HCT116 (cell line): ENCODE measurements around the gene GRID2. TPM values are rescaled to one million over a fixed set of nuclear protein-coding genes. Genes with fewer than 3 reads are reported as not detected.

ENCODE experiments used
- ATAC-seq: fragments of 200-7000 bp; cut with Tn5 transposase; 2 replicates; pipeline ENCODE4 v1.9.1; 2020; ENCODE audit warnings: mild to moderate bottlenecking, moderate library complexity
- BruUV-seq: library from RNA; stranded (reverse); fragments of 400-500 nt; replicated peaks from 2 replicates; lab custom pipeline; 2021; lab: Mats Ljungman, UMichigan
- CTCF ChIA-PET: fragments of 300-600 bp; sonication (Branson Sonifier 250); formaldehyde crosslinking; loops from one replicate; lab custom pipeline; 2021; ENCODE audit warnings: antibody characterized with exemption; lab: Charles Lee
- POLR2A ChIA-PET: fragments of 300-600, 350-600 bp; sonication (Branson Sonifier 250); formaldehyde crosslinking; loops from one replicate; lab custom pipeline; 2021; ENCODE audit warnings: antibody characterized with exemption; lab: Charles Lee
- RAD21 ChIA-PET, 2 experiments: fragments of 300-600 bp; sonication (Branson Sonifier 250); formaldehyde crosslinking; loops; one replicate each; lab custom pipeline; 2023; ENCODE audit warnings: low total read pairs in 2 of 2; ENCODE audit not compliant: uncharacterized antibody in 2 of 2, unreplicated experiment in 2 of 2, low non-redundant PET in 1 of 2; lab: Charles Lee
- DNase-seq: peaks from one replicate; pipeline ENCODE4 v3.0.0-alpha.2; 2010; ENCODE audit warnings: low read depth, low spot score
- H2AFZ ChIP-seq: fragments of 200-600 bp; shearing (Covaris generic), sonication (generic); 2 replicates; pipeline ENCODE4 v1.6.1; 2017; ENCODE audit warnings: low read depth, mixed run types, mixed read lengths, antibody characterized with exemption, low read length; ENCODE audit not compliant: poor library complexity, severe bottlenecking
- H3K27ac ChIP-seq: 2 replicates; pipeline ENCODE4 v1.5.1; 2012; ENCODE audit warnings: low read depth, low read length
- H3K27me3 ChIP-seq: fragments of 200-600 bp; sonication (generic); 2 replicates; pipeline ENCODE4 v1.6.1; 2016; ENCODE audit warnings: mixed run types, low read length, mixed read lengths; ENCODE audit not compliant: insufficient read depth
- H3K36me3 ChIP-seq, 2 experiments: fragments of 200-500 bp in 1 of 2; fragments of 200-600 bp in 1 of 2; sonication (Bioruptor generic) in 1 of 2; sonication (generic) in 1 of 2; 2 replicates each; pipeline versions ENCODE4 v1.5.1 to v1.6.1; 2014 to 2016; ENCODE audit warnings: low read length in 2 of 2, inconsistent platforms in 1 of 2, mixed read lengths in 1 of 2, mixed run types in 1 of 2; ENCODE audit not compliant: insufficient read depth in 2 of 2, control insufficient read depth in 1 of 2
- H3K4me1 ChIP-seq, 2 experiments: fragments of 200-600 bp in 1 of 2; sonication (generic) in 1 of 2; 2 replicates each; pipeline versions ENCODE4 v1.5.1 to v1.6.1; 2012 to 2017; ENCODE audit warnings: low read length in 2 of 2, inconsistent platforms in 1 of 2, mild to moderate bottlenecking in 1 of 2, mixed read lengths in 1 of 2, mixed run types in 1 of 2, moderate library complexity in 1 of 2; ENCODE audit not compliant: insufficient read depth in 2 of 2, control insufficient read depth in 1 of 2
- H3K4me2 ChIP-seq: fragments of 200-600 bp; sonication (generic); 2 replicates; pipeline ENCODE4 v1.6.1; 2017; ENCODE audit warnings: mixed run types, low read length, mixed read lengths
- H3K4me3 ChIP-seq, 2 experiments: fragments of 200-600 bp in 1 of 2; sonication (generic) in 1 of 2; replicated peaks in 1 of 2; 2 replicates each; pipeline ENCODE4 v1.5.1; 2011 to 2016; ENCODE audit warnings: low read length in 2 of 2, control low read depth in 1 of 2, low read depth in 1 of 2, mild to moderate bottlenecking in 1 of 2, mixed read lengths in 1 of 2, mixed run types in 1 of 2
- H3K79me2 ChIP-seq: fragments of 200-600 bp; sonication (generic); 2 replicates; pipeline ENCODE4 v1.6.1; 2017; ENCODE audit warnings: mild to moderate bottlenecking, mixed run types, low read length, moderate library complexity, mixed read lengths; ENCODE audit not compliant: insufficient read depth
- H3K9ac ChIP-seq: fragments of 200-600 bp; sonication (generic); 2 replicates; pipeline ENCODE4 v1.6.1; 2016; ENCODE audit warnings: low read length, mixed read lengths
- H3K9me2 ChIP-seq: fragments of 200-600 bp; sonication (generic), shearing (Covaris generic); 2 replicates; pipeline ENCODE4 v1.6.1; 2017; ENCODE audit warnings: mixed run types, mild to moderate bottlenecking, moderate library complexity; ENCODE audit not compliant: insufficient read depth
- H3K9me3 ChIP-seq, 2 experiments: fragments of 200-500 bp in 1 of 2; fragments of 200-600 bp in 1 of 2; sonication (Bioruptor generic) in 1 of 2; sonication (generic) in 1 of 2; 2 replicates each; pipeline ENCODE4 v1.6.1; 2014 to 2017; ENCODE audit warnings: low read length in 2 of 2, mixed read lengths in 2 of 2, inconsistent platforms in 1 of 2, low read depth in 1 of 2, mild to moderate bottlenecking in 1 of 2, mixed run types in 1 of 2, moderate library complexity in 1 of 2; ENCODE audit not compliant: control insufficient read depth in 1 of 2, insufficient read depth in 1 of 2
- H4K20me1 ChIP-seq: fragments of 200-600 bp; sonication (generic), shearing (Covaris generic); 2 replicates; pipeline ENCODE4 v1.6.1; 2017; ENCODE audit warnings: mixed run types, mild to moderate bottlenecking, moderate library complexity; ENCODE audit not compliant: insufficient read depth
- CBX3 ChIP-seq: IDR thresholded peaks from 2 replicates; pipeline ENCODE4 v1.6.1; 2012; ENCODE audit warnings: low read depth
- EGR1 ChIP-seq: IDR thresholded peaks from 2 replicates; pipeline ENCODE4 v1.6.1; 2012; ENCODE audit warnings: low read depth
- ELF1 ChIP-seq: IDR thresholded peaks from 2 replicates; pipeline ENCODE4 v1.6.1; 2012; ENCODE audit warnings: low read depth, borderline replicate concordance
- EZH2 ChIP-seq: fragments of 200-600 bp; sonication (generic); IDR thresholded peaks from 2 replicates; pipeline ENCODE4 v1.6.1; 2017; ENCODE audit warnings: antibody characterized with exemption, mixed run types
- FOSL1 ChIP-seq: IDR thresholded peaks from 2 replicates; pipeline ENCODE4 v1.6.1; 2012; ENCODE audit warnings: low read depth
- JUND ChIP-seq: IDR thresholded peaks from 2 replicates; pipeline ENCODE4 v1.6.1; 2012
- POLR2A ChIP-seq: IDR thresholded peaks from 2 replicates; pipeline ENCODE4 v1.7.0; 2011; ENCODE audit warnings: borderline replicate concordance; ENCODE audit not compliant: insufficient read depth, insufficient read length; ENCODE audit errors: extremely low read depth
- POLR2AphosphoS5 ChIP-seq: IDR thresholded peaks from 2 replicates; pipeline ENCODE4 v1.6.1; 2011; ENCODE audit warnings: mild to moderate bottlenecking, low read depth, low read length, moderate library complexity
- SP1 ChIP-seq: IDR thresholded peaks from 2 replicates; pipeline ENCODE4 v1.6.1; 2012; ENCODE audit warnings: low read depth
- YY1 ChIP-seq: IDR thresholded peaks from 2 replicates; pipeline ENCODE4 v1.6.1; 2011; ENCODE audit warnings: low read length, low read depth, moderate library complexity, mild to moderate bottlenecking; ENCODE audit not compliant: insufficient replicate concordance; ENCODE audit errors: extremely low read depth
- ZNF274 ChIP-seq: fragments of 200-500 bp; sonication (Bioruptor generic); IDR thresholded peaks from 2 replicates; pipeline ENCODE4 v1.6.1; 2014; ENCODE audit warnings: mild to moderate bottlenecking, low read depth, low read length, inconsistent platforms
- intact Hi-C: fragments of 100-400 bp; cut with micrococcal nuclease; formaldehyde crosslinking; loops from 2 replicates; pipeline ENCODE4 v1.10.0; 2022
- total RNA-seq: library from RNA; stranded (reverse); gene quantifications from one replicate; pipeline ENCODE4 v1.2.1, GENCODE V29; 2021; ENCODE audit not compliant: unreplicated experiment
- TF ChIP-seq, protein P1 (sequence below), 3 experiments: fragments of 200-600 bp in 1 of 3; sonication (generic) in 1 of 3; IDR thresholded peaks in 2 of 3; conservative IDR thresholded peaks in 1 of 3; 2 replicates each; pipeline ENCODE4 v1.5.1; 2012 to 2017; ENCODE audit warnings: low read depth in 2 of 3, low read length in 2 of 3, antibody characterized with exemption in 1 of 3, borderline replicate concordance in 1 of 3, control low read depth in 1 of 3, mild to moderate bottlenecking in 1 of 3, mixed read lengths in 1 of 3, mixed run types in 1 of 3, moderate library complexity in 1 of 3; ENCODE audit not compliant: insufficient read depth in 1 of 3
- TF ChIP-seq, protein P2 (sequence below): IDR thresholded peaks from 2 replicates; pipeline ENCODE4 v1.6.1; 2011; ENCODE audit warnings: mild to moderate bottlenecking, low read length, moderate library complexity; ENCODE audit not compliant: insufficient replicate concordance; ENCODE audit errors: extremely low read depth
- TF ChIP-seq, protein P3 (sequence below): IDR thresholded peaks from 2 replicates; pipeline ENCODE4 v1.6.1; 2012; ENCODE audit warnings: low read depth
- TF ChIP-seq, protein P4 (sequence below): IDR thresholded peaks from 2 replicates; pipeline ENCODE4 v1.6.1; 2012

GRID2 gene
- total RNA-seq, 1 experiment from 2014 or later = not detected

DNA sequence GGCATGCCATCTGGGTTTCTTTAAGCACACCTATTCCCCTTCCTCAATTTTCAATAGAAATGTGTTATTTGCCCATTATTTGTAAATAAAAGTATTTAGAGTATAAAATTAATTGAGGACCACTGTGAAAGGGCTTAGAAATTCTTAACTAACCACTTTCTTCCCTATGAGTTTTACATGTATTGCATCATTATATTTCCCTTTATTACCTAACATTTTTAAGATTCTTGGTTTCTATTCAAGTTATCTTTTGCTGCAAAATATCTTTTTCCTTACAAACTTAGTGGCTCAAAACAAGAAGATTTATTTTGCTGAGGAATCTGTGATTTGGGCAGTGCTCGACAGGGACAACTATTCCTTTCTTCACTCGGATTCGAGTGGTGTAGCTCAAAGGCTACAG, 40.5 kb downstream of the GRID2 start (continued):
- TF ChIP-seq, protein P1, sequence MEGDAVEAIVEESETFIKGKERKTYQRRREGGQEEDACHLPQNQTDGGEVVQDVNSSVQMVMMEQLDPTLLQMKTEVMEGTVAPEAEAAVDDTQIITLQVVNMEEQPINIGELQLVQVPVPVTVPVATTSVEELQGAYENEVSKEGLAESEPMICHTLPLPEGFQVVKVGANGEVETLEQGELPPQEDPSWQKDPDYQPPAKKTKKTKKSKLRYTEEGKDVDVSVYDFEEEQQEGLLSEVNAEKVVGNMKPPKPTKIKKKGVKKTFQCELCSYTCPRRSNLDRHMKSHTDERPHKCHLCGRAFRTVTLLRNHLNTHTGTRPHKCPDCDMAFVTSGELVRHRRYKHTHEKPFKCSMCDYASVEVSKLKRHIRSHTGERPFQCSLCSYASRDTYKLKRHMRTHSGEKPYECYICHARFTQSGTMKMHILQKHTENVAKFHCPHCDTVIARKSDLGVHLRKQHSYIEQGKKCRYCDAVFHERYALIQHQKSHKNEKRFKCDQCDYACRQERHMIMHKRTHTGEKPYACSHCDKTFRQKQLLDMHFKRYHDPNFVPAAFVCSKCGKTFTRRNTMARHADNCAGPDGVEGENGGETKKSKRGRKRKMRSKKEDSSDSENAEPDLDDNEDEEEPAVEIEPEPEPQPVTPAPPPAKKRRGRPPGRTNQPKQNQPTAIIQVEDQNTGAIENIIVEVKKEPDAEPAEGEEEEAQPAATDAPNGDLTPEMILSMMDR (IDR thresholded peaks at IDR 0.05 in 2 of 3, conservative IDR thresholded peaks at IDR 0.05 in 1 of 3; ENCODE audit: borderline replicate concordance in 1 of 3, insufficient read depth in 1 of 3, low read depth in 2 of 3, low read length in 2 of 3) = no peak
- TF ChIP-seq SP1 (no peak), ELF1 (no peak), EGR1 (no peak), POLR2AphosphoS5 (no peak), CBX3 (no peak), EZH2 (no peak), JUND (no peak), POLR2A (no peak)
- TF ChIP-seq, protein P2, sequence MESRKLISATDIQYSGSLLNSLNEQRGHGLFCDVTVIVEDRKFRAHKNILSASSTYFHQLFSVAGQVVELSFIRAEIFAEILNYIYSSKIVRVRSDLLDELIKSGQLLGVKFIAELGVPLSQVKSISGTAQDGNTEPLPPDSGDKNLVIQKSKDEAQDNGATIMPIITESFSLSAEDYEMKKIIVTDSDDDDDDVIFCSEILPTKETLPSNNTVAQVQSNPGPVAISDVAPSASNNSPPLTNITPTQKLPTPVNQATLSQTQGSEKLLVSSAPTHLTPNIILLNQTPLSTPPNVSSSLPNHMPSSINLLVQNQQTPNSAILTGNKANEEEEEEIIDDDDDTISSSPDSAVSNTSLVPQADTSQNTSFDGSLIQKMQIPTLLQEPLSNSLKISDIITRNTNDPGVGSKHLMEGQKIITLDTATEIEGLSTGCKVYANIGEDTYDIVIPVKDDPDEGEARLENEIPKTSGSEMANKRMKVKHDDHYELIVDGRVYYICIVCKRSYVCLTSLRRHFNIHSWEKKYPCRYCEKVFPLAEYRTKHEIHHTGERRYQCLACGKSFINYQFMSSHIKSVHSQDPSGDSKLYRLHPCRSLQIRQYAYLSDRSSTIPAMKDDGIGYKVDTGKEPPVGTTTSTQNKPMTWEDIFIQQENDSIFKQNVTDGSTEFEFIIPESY = no peak

DNA sequence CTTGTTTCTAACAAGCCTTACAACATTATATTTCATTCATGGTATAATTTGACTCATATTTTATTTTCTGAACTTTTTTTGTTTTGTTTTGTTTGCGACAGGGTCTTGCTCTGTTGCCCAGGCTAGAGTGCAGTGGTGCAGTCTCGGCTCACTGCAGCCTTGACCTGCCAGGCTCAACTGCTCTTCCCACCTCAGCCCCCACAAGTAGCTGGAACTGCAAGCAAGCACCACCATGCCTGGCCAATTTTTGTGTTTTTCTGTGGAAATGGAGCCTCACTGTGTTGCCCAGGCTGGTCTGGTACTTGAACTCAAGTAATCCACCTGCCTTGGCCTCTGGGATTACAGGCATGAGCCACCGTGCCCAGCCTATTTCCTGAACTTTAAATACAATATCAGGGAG, 42.5 kb downstream of the GRID2 start:
- Histone ChIP-seq H3K79me2 (no peaks in the 10 kb centered on the region), H2AFZ (no peak overlapping the region), H3K9ac (no peak overlapping the region), H3K4me1 (no peaks in the 10 kb centered on the region), H4K20me1 (no peaks in the 10 kb centered on the region), H3K27ac (no peak overlapping the region), H3K27me3 (no peaks in the 10 kb centered on the region), H3K9me3 (no peaks in the 10 kb centered on the region), H3K4me3 (no peak overlapping the region), H3K4me2 (no peak overlapping the region), H3K9me2 (no peaks in the 10 kb centered on the region), H3K36me3 (no peaks in the 10 kb centered on the region)
- intact Hi-C loops = no loop called here
- CTCF ChIA-PET = no interaction called here
- POLR2A ChIA-PET = no interaction called here
- RAD21 ChIA-PET = no interaction called here
- ATAC-seq = no peak
- no TSS peak for BruUV-seq
- DNase-seq = no peak
- TF ChIP-seq, protein P1 (IDR thresholded peaks at IDR 0.05 in 2 of 3, conservative IDR thresholded peaks at IDR 0.05 in 1 of 3; ENCODE audit: borderline replicate concordance in 1 of 3, insufficient read depth in 1 of 3, low read depth in 2 of 3, low read length in 2 of 3) = no peak
- TF ChIP-seq, protein P3, sequence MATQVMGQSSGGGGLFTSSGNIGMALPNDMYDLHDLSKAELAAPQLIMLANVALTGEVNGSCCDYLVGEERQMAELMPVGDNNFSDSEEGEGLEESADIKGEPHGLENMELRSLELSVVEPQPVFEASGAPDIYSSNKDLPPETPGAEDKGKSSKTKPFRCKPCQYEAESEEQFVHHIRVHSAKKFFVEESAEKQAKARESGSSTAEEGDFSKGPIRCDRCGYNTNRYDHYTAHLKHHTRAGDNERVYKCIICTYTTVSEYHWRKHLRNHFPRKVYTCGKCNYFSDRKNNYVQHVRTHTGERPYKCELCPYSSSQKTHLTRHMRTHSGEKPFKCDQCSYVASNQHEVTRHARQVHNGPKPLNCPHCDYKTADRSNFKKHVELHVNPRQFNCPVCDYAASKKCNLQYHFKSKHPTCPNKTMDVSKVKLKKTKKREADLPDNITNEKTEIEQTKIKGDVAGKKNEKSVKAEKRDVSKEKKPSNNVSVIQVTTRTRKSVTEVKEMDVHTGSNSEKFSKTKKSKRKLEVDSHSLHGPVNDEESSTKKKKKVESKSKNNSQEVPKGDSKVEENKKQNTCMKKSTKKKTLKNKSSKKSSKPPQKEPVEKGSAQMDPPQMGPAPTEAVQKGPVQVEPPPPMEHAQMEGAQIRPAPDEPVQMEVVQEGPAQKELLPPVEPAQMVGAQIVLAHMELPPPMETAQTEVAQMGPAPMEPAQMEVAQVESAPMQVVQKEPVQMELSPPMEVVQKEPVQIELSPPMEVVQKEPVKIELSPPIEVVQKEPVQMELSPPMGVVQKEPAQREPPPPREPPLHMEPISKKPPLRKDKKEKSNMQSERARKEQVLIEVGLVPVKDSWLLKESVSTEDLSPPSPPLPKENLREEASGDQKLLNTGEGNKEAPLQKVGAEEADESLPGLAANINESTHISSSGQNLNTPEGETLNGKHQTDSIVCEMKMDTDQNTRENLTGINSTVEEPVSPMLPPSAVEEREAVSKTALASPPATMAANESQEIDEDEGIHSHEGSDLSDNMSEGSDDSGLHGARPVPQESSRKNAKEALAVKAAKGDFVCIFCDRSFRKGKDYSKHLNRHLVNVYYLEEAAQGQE = no peak
- TF ChIP-seq POLR2A (no peak), FOSL1 (no peak), YY1 (no peak), SP1 (no peak), JUND (no peak), ZNF274 (no peak)
- TF ChIP-seq, protein P4, sequence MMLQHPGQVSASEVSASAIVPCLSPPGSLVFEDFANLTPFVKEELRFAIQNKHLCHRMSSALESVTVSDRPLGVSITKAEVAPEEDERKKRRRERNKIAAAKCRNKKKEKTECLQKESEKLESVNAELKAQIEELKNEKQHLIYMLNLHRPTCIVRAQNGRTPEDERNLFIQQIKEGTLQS = no peak
